CD4-positive, alpha-beta T cell treated with Interleukin-4 for 4 hours (primary cell): ENCODE results near the gene TRIM77.
"Not testable (repeated sequence)": the region's sequence is repeated elsewhere in the genome, so short reads cannot be mapped to it uniquely, and the experiment has no call there.

Source experiments
- DNase-seq: peaks from one replicate; pipeline ENCODE4 v3.0.0-alpha.2; 2020

TRIM77 gene

DNA sequence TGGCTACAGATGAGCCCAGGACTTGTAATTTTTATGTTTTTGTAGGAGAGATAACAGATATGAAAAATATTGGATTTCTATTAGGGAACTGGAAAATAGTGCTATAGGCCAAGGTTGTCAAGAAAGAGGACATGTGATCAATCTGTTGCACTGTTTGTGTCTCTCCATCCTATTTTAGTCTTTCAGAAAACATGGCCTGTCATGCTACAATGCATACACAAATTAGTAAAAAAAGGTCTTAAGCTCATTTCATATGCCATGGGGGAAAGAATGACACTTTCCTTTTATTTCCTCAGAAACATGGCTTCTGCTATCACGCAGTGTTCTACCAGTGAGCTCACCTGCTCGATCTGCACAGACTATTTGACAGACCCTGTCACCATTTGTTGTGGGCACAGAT lies at the start of gene TRIM77:
TSS of gene TRIM77 (plus strand) at position 301 of the 400 bp plus-strand sequence. CDS start at position 301, 0 bp downstream.
- not testable (repeated sequence) for DNase-seq

GRCh38 chr11:89667001-89667400 lies 43.1 kb upstream of the TRIM77 start:
- DNase-seq, result no peak

DNA sequence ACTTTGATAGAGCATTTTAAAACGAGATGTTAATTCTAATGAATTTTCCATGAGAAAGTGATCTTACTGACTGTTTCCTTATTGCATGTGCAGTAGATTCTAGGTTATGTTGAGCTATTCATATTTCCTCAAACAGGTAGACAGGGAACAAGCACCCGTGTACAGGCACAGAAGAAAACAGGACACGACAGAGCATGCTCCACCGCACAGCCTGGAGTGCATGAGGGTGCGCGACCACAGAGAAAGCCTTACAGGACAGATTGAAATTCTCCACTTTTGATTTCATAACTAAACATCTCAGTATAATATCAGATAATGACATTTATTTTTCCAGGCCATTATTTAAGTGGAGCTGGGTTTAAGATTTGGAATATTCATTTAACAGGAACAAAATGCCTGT lies 41.9 kb upstream of the TRIM77 start:
- DNase-seq, result not testable (repeated sequence)

DNA sequence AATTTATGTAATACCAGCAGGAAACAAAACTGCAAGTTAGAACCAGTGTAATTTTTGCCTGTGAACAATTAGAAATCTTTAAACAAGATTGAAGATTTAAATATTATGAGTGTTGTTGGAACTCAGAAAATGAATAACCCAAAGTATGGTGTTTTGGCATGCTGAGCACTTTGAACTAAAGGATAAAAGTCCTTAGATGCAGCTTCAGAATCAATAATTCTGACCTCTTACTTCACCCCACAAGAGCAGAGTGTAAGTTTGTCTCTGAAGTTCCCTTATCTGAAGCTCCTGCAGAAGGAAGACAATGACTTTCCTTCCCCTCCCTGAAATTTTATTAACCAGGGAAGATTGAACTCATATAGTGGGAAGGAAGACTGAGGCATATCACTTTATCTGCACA lies 40.5 kb upstream of the TRIM77 start:
- DNase-seq, result not testable (repeated sequence)

GRCh38 chr11:89669993-89670669 lies 40.0 kb upstream of the TRIM77 start:
- DNase-seq, result not testable (repeated sequence)

- not testable (repeated sequence) for DNase-seq
Observed at GRCh38 chr11:89672547-89672946, 37.6 kb upstream of the TRIM77 start.

GRCh38 chr11:89673380-89673779 lies 36.7 kb upstream of the TRIM77 start:
- not testable (repeated sequence) for DNase-seq

DNA sequence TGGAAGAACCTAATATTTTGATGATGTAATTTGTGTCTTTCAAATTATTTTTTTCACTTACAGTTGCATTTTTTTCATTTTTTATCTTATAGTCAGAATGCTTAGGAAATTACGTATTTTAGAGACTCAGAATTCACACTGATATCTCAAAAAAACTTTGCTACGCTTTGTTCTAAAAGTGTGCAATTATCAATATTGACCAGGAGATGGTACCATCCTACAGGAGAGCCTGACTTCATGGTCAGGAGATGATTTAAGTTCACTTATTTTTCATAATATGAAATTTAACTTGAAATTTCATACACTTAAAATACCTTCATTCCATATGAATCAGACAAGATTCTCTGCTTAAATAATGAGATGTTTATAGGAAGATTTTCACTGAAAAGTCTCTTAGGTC lies 34.7 kb upstream of the TRIM77 start:
- not testable (repeated sequence) for DNase-seq

- DNase-seq, result not testable (repeated sequence)
Observed at GRCh38 chr11:89675948-89676347, 34.2 kb upstream of the TRIM77 start.

DNA sequence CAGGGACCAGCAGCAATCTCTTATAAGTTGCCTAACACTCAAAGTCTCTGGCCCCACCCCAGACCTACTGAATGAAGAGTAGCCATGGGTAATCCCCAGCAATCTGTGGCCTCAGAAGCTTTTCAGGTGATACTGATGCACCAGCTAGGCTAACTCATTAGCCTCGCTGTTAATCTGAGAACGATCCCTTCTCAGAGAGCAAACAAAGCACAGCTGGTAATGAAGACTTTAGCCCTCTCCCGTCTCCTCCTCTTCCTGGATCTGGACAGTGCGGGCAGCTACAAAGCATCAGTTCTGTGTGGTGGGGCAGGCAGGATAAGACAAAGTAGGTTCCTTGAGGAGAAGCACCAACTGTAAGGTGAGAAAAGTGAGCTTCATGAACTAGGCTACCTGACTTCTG lies 3.0 kb upstream of the TRIM77 start:
- not testable (repeated sequence) for DNase-seq

DNA sequence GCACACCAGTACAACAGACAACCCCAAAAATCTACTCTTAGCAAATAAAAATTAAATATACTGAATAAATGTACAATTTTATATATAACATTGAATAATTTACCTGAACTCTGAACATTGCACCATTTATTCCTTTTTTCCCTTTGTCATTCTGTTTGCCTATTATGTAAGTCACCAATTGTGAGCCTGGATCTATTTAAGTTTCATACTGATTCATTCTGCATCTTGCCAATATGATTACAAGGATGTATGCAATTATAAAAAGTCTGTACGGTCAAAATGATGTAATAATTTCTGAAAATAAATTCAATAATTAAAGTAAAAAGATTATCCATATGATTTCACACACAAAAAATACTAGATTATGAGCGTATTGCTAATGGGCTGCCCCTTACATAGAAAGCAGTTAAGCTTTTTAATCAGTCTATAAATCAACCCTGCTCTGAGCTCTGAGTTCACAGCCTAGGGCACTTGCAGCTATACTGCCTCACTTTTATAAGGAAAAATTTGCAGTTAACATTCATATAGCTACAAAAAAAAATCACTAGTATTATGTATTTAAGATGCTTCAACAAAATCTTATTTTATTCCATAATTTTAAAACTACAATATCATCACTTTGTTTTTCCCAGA lies 14.9 kb downstream of the TRIM77 start:
- DNase-seq, result not testable (repeated sequence)

DNA sequence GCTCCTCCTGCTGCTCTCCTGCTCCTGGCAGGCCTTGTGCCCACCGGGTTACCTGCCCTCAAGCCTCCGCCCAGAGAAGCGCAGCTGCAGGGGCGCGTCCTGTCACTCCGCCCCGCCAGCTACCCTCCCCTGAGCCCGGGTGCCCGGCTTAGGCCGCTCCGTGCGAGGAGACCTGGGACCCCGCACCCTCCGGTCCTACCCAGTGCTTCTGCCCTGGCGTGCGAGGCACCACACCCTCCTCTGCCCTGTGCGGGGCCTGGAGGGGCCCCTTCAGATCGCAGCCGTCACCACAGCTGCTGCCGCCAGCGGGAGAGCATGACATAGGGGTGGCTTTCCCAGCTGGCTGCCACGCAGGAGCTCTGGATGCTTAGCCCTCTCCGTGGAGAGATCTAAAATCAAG lies 20.1 kb downstream of the TRIM77 start:
- not testable (repeated sequence) for DNase-seq

DNA sequence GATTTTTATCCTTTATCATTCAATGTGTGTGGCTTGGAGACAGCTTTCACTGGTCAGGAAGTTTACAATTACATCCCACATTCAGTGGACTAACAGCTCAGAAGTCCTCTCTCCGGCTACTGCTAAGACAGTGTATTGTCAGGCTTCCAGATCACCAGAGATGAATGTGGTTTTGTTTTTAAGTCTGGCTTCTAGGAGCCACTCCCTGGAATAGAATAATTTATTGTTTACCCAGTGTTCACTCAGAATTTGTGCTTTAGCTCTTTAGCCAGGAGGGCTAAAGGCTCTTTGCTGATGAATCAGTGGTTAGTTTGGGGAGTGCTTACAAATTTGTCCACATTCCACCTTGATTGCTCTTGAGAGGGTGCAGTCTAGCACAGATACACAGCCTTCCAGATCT lies 26.5 kb downstream of the TRIM77 start:
- no peak for DNase-seq

DNA sequence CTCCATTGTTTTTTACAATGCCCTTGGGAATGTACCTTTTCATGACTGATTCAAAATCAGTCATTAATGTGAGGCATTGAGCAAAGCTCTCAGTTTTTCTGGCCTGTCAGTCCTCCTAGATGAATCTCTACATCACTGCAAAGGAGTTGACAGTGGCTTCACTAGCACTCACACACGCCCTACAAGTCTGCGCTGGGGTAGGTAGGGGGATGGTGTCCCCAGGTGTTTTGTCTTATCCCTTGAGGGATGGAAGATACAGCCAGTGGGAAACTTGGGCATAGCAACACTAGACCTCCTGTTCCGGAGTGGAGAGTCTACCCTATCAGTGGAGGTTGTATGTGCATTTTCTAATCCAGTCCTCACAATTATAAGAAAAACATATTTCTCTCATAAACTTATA lies 27.0 kb downstream of the TRIM77 start:
- DNase-seq, result no peak

DNA sequence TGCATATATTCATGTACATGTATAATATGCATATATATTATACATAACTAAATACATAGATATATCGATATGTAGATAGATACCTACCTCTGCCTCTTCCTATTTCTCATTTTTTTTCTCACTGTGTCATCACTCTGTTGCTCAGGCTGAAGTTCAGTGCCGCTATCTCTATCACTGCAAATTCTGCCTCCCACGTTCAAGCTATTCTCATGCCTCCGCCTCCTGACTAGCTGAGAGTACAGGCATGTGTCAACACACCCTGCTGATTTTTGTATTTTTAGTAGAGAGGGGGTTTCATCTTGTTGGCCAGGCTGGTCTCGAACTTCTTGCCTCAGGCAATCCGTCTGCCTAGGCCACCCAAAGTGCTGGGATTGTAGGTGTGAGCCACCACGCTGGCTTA lies 31.3 kb downstream of the TRIM77 start:
- not testable (repeated sequence) for DNase-seq

DNA sequence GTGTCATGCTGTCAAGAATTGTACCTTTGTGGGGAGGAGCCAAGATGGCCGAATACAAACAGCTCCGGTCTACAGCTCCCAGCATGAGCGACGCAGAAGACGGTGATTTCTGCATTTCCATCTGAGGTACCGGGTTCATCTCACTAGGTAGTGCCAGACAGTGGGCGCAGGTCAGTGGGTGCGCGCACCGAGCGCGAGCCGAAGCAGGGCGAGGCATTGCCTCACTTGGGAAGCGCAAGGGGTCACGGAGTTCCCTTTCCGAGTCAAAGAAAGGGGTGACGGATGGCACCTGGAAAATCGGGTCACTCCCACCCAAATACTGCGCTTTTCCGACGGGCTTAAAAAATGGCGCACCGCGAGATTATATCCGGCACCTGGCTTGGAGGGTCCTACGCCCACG lies 34.1 kb downstream of the TRIM77 start:
- DNase-seq, result not testable (repeated sequence)

DNA sequence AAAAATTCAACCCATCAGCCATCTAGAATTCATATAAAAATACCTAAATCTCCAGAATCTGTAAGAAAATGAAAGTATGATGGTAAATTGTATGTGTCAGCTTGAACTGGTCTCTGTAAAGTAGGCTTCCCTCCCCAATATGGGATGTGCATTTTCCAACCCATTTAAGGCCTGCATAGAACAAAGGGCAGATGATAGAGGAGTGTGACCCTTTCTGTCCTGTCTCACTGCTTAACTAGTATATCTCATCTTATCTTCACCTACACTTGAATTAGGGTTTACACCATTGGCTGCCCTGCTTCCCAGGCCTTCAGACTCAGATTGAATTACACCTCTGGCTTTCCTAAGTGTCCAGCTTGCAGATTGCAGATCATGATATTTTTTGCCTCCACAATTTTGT lies 40.7 kb downstream of the TRIM77 start:
- not testable (repeated sequence) for DNase-seq
